Lower leg skin (tissue), 3 donors: ENCODE data around the gene PIP4K2C.
"Not testable (repeated sequence)": the region's sequence is repeated elsewhere in the genome, so short reads cannot be mapped to it uniquely, and the experiment has no call there.

Source experiments
- CTCF ChIP-seq, 3 donors: fragments of 450-650 bp; IDR thresholded peaks; one replicate each; pipeline ENCODE4 v1.5.1; 2016; ENCODE audit warnings: antibody characterized with exemption in 3 of 3, mild to moderate bottlenecking in 3 of 3, moderate library complexity in 2 of 3
- POLR2A ChIP-seq, 2 donors: fragments of 450-650 bp; IDR thresholded peaks; one replicate each; pipeline ENCODE4 v1.6.1; 2016 to 2017; ENCODE audit warnings: antibody characterized with exemption in 2 of 2, mild to moderate bottlenecking in 1 of 2, moderate library complexity in 1 of 2

- TF ChIP-seq CTCF, POLR2A (IDR thresholded peaks at IDR 0.05): not testable (repeated sequence)
These were observed 55.1 kb downstream of the PIP4K2C start for GRCh38 chr12:57645990-57646658.
